AG09319 (cell line): ENCODE measurements around the gene CEACAM21.

Experiments used
- DNase-seq: peaks from one replicate; pipeline ENCODE4 v3.0.0-alpha.2; 2010; ENCODE audit warnings: low read depth; ENCODE audit errors: extremely low read depth
- TF ChIP-seq, protein P1 (sequence below): IDR thresholded peaks from 2 replicates; pipeline ENCODE4 v1.5.1; 2011; ENCODE audit warnings: low read depth, mild to moderate bottlenecking, inconsistent platforms, low read length, moderate library complexity

The CEACAM21 gene

DNA sequence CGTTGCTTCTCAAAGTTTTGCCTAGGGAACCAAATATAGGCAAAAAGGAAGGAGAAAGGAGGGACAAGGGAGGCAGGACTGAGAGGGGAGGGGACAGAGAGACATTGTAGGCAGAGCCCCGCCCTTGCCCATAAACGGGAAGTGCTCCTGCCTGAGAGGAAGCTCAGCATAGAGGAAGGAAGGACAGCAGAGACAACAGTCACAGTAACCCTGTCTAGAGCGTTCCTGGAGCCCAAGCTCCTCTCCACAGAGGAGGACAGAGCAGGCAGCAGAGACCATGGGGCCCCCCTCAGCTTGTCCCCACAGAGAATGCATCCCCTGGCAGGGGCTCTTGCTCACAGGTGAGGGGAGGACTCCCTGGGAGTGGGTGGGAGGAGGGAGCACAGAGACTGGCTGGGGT is at the start of gene CEACAM21:
TSS of gene CEACAM21 (plus strand) at position 169 of the 400 bp plus-strand sequence. CDS start at position 278, 109 bp downstream.
- no peak for DNase-seq
- TF ChIP-seq, protein P1, sequence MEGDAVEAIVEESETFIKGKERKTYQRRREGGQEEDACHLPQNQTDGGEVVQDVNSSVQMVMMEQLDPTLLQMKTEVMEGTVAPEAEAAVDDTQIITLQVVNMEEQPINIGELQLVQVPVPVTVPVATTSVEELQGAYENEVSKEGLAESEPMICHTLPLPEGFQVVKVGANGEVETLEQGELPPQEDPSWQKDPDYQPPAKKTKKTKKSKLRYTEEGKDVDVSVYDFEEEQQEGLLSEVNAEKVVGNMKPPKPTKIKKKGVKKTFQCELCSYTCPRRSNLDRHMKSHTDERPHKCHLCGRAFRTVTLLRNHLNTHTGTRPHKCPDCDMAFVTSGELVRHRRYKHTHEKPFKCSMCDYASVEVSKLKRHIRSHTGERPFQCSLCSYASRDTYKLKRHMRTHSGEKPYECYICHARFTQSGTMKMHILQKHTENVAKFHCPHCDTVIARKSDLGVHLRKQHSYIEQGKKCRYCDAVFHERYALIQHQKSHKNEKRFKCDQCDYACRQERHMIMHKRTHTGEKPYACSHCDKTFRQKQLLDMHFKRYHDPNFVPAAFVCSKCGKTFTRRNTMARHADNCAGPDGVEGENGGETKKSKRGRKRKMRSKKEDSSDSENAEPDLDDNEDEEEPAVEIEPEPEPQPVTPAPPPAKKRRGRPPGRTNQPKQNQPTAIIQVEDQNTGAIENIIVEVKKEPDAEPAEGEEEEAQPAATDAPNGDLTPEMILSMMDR, result no peak

DNA sequence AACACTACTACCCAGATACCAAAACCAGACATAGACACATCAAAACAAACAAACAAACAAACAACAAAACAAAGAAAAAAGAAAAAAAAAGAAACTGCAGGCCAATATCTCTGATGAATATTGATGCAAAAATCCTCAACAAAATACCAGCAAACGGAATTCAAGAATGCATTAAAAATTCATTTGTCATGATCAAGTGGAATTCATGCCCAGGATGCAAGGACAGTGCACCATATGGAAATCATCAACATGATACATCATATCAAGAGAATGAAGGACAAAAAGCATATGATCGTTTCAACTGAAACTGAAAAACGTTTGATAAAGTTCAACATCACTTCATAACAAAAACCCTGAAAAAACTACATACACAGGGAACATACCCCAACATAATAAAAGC is 48.9 kb upstream of the CEACAM21 start:
- DNase-seq, result no peak
- TF ChIP-seq, protein P1, result no peak

DNA sequence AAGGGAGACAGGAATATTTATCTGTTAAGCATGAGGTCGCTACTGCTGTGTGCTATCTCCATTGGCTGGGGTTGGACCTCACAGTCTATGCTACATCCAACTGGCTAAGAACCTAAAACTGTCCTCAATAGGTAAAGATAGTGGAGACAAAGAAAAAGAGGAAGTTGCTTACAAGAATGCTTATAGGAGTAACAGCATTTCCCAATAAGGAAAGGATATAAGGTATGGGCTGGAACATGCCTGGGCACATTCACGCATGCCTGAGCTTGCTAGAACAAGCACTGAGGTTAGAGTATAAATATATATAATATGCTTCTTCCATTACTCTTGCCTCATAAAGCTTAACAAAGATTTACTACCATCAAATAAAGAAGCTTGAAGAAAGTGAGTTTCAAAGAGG is 47.9 kb upstream of the CEACAM21 start:
- TF ChIP-seq, protein P1, result no peak
- DNase-seq, result no peak

DNA sequence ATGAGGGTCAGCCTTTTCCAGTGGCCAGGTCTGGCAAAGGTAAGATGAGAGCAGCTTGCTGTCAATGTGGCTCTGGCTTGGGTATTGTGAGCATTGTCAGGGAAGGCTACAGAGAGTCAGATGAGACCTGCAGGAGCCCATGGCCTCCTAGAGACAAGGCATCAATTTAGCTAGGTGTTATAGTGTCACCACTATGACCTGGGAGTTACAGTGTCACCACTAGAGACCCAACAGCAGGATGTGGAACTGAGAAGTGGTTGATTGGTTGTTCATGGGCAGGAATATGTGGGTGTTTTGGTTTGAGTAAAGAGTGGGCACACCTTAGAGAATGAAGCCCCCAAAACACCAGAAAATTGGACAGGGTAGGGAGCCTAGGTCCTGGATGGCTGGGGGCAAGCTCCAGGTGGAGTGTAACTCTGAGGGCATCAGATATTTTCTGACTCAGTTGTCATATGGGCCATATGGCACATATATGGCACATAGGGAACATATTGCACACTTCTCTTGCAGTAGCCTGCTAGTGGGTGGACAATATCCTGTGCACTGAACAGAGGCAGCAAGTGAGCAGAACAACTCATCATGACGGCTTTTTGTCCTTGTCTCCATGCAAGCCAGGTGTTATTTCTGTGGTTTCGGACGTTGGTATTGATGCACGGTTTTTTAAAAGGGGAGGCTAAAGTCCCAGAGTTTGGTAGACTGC is 46.3 kb upstream of the CEACAM21 start:
- no peak for DNase-seq
- TF ChIP-seq, protein P1, result no peak

DNA sequence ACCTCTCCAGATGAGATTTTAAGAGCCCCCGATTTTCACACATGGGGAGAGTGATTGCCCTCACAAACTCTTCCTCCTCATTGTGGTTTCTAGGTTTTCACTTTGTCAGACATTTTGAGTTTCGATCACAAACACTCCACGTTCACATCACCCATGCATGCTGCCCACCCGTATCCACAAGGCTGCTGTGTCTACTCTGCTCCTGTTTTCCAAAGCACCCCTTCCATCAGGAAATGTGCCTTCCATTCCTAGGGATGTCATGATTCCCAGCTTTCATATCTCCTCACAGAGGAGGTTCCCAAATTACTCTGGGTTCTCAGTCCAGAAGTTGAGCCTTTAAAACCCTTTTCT is 45.8 kb upstream of the CEACAM21 start:
- no peak for DNase-seq
- TF ChIP-seq, protein P1, result no peak

DNA sequence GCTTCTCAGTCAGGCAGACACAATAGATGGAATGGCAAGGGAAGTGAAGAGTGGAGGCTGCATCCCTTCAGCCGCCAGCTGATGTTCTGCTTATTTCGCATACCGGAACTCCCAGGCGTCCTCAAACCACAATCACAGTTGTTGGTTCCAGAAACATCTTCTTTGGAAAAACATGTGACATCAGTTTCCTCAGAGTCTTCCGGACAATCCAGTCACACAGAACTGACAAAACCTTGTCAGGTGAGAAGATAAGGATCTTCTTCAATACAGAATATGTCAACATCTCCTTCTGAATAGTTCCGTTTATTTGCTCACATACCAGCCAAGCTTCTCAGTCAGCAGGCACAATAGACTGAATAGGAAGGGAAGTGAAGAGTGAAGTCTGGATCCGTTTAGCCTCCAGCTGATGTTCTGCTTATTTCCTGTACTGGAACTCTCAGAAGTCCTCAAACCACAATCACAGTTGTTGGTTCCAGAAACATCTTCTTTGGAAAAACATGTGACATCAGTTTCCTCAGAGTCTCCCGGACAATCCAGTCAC is 45.1 kb upstream of the CEACAM21 start:
- TF ChIP-seq, protein P1, result no peak
- no peak for DNase-seq

DNA sequence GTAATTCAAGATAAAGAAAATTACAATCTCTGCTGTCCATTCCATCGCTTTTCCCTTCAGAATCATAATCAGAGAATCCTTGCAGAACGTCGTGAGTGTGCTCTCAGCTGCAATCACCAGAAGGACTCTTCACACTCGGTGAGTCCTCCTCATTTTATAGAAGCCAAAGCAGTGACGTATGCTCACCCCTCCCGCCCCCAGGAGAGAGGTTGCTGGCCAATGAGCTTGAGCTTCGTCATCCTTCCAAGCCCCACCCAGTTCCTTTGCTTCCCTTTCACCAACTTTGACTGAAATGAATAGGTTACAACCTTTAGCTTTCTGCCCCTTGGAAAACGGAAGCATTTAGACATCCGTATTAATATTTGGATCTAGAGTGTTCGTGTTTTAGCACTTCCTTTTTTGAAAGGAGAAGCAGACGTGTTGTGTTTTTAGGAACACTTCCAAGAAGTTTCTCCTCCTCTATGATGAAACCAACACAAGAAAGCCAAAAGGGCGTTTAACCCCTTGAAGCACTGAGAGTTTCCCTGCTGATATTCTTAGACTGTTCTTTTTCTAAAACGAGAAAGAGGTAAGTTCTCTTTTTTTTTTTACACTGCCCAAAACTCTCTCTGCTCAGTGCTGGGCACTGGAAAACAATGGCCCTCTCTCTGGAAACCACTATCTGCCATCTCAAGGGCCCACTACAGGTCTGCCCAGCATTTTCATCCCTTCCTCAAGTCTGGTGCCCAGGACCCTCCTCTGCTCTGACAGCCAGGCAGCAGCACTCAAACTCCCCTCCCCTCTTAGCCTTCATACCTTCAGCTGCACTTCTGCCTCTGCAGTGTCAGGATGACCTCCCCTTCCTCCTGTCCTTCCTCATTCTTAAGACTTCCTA is 44.3 kb upstream of the CEACAM21 start:
- TF ChIP-seq, protein P1, result no peak

More for the DNA sequence above, 44.3 kb upstream of the CEACAM21 start:
- DNase-seq, result peak; percentile 25
